GM21825 (cell line): ENCODE data around the gene UBQLN1.
"Not testable (repeated sequence)": the region's sequence is repeated elsewhere in the genome, so short reads cannot be mapped to it uniquely, and the experiment has no call there.

Experiments
- ATAC-seq: cut with Tn5 transposase; IDR thresholded peaks from one replicate; pipeline ENCODE4 v1.9.1; 2021; ENCODE audit warnings: mild to moderate bottlenecking, moderate library complexity; ENCODE audit not compliant: unreplicated experiment

Gene UBQLN1

GRCh38 chr9:83707768-83708514 lies at the start of gene UBQLN1:
UBQLN1 (minus strand) TSS chr9:83707958; CDS start chr9:83707679, 279 bp downstream.
- ATAC-seq, result peak; percentile 79

- peak; percentile 89 for ATAC-seq
These were observed 46.7 kb upstream of the UBQLN1 start for GRCh38 chr9:83754383-83754977.

- ATAC-seq, result no peak
These were observed 41.9 kb upstream of the UBQLN1 start for GRCh38 chr9:83749706-83750105.

- no peak for ATAC-seq
These were observed 36.4 kb upstream of the UBQLN1 start for GRCh38 chr9:83744206-83744605.

GRCh38 chr9:83733739-83734138 lies 26.0 kb upstream of the UBQLN1 start:
- no peak for ATAC-seq

GRCh38 chr9:83728591-83729368 lies 21.0 kb upstream of the UBQLN1 start:
- ATAC-seq, result not testable (repeated sequence)

GRCh38 chr9:83724436-83724835 lies 16.7 kb upstream of the UBQLN1 start:
- ATAC-seq, result no peak

- ATAC-seq, result no peak
These were observed 15.2 kb upstream of the UBQLN1 start for GRCh38 chr9:83722726-83723495.

GRCh38 chr9:83721509-83721908 lies 13.8 kb upstream of the UBQLN1 start:
- ATAC-seq, result no peak

GRCh38 chr9:83715794-83716193 lies 8.0 kb upstream of the UBQLN1 start:
- no peak for ATAC-seq

- ATAC-seq, result no peak
These were observed 7.5 kb upstream of the UBQLN1 start for GRCh38 chr9:83715221-83715620.

- no peak for ATAC-seq
These were observed 6.6 kb upstream of the UBQLN1 start for GRCh38 chr9:83714329-83714728.

- ATAC-seq, result peak; percentile 60
These were observed 879 bp upstream of the UBQLN1 start for GRCh38 chr9:83708515-83709158.

- ATAC-seq, result peak; percentile 48
These were observed 315 bp downstream of the UBQLN1 start for GRCh38 chr9:83707518-83707767.

GRCh38 chr9:83706676-83707517 lies 861 bp downstream of the UBQLN1 start:
- peak; percentile 17 for ATAC-seq

- not testable (repeated sequence) for ATAC-seq
These were observed 2.5 kb downstream of the UBQLN1 start for GRCh38 chr9:83705219-83705651.

- no peak for ATAC-seq
These were observed 6.0 kb downstream of the UBQLN1 start for GRCh38 chr9:83701769-83702168.

- ATAC-seq, result no peak
These were observed 6.5 kb downstream of the UBQLN1 start for GRCh38 chr9:83701286-83701685.

- no peak for ATAC-seq
These were observed 8.1 kb downstream of the UBQLN1 start for GRCh38 chr9:83699615-83700014.
